ENCODE data around the gene SNX5. TPM values are rescaled to one million over a fixed set of nuclear protein-coding genes. Genes with fewer than 3 reads are reported as not detected.

The SNX5 gene
- total and polyA plus RNA-seq, 2 of the 13 experiments (the other 11 are each of a cell fraction or from before 2014, with no cell fraction given): 664 to 1,040 TPM

- TF ChIP-seq KIAA2018 (CRISPR knock-in tag; IDR thresholded peaks at IDR 0.05; ENCODE audit: borderline replicate concordance) (0 out of 2 replicates have a peak, but pooled peaks have one; percentile 61), ZNF431 (CRISPR knock-in tag; IDR thresholded peaks at IDR 0.05; ENCODE audit: borderline replicate concordance, low read depth) (no peak), ERF (CRISPR knock-in tag; IDR thresholded peaks at IDR 0.05) (0 out of 2 replicates have a peak, but pooled peaks have one; percentile 50), ZFY (CRISPR knock-in tag; IDR thresholded peaks at IDR 0.05) (no peak), SSRP1 (CRISPR knock-in tag; IDR thresholded peaks at IDR 0.05) (0 out of 2 replicates have a peak, but pooled peaks have one; percentile 51), ZNF747 (CRISPR knock-in tag; IDR thresholded peaks at IDR 0.05; ENCODE audit: borderline replicate concordance) (0 out of 2 replicates have a peak, but pooled peaks have one; percentile 67), ZNF563 (CRISPR knock-in tag; IDR thresholded peaks at IDR 0.05) (0 out of 2 replicates have a peak, but pooled peaks have one; percentile 39), ELF4 (CRISPR knock-in tag; IDR thresholded peaks at IDR 0.05; ENCODE audit: borderline replicate concordance) (0 out of 2 replicates have a peak, but pooled peaks have one; percentile 28), CAMTA2 (CRISPR knock-in tag; IDR thresholded peaks at IDR 0.05; ENCODE audit: borderline replicate concordance) (peak; percentile 81; the same call in 1 of the 2 replicates), SPEN (CRISPR knock-in tag; IDR thresholded peaks at IDR 0.05; ENCODE audit: low read depth) (0 out of 2 replicates have a peak, but pooled peaks have one; percentile 35), TCF7L2 (IDR thresholded peaks at IDR 0.05; ENCODE audit: low read depth, low read length) (no peak), GATAD2A (CRISPR knock-in tag; IDR thresholded peaks at IDR 0.05) (peak; percentile 76), NCOR1 (IDR thresholded peaks at IDR 0.05; ENCODE audit: borderline replicate concordance, low read length) (peak; percentile 14; the same call in 1 of the 2 replicates), ZNF850 (CRISPR knock-in tag; conservative IDR thresholded peaks at IDR 0.05) (0 out of 2 replicates have a peak, but pooled peaks have one; percentile 53), SMAD1 (CRISPR knock-in tag; IDR thresholded peaks at IDR 0.05; ENCODE audit: borderline replicate concordance, low read depth) (peak; percentile 54; the same call in 1 of the 2 replicates), ZNF619 (CRISPR knock-in tag; IDR thresholded peaks at IDR 0.05) (no peak), ZNF597 (CRISPR knock-in tag; IDR thresholded peaks at IDR 0.05) (no peak), ZNF644 (CRISPR knock-in tag; IDR thresholded peaks at IDR 0.05; ENCODE audit: low read depth) (peak; percentile 99), CEBPB (IDR thresholded peaks at IDR 0.05; ENCODE audit: borderline replicate concordance, low read depth, low read length) (peak; percentile 32; the same call in 1 of the 2 replicates)
- TF ChIP-seq, protein P1, sequence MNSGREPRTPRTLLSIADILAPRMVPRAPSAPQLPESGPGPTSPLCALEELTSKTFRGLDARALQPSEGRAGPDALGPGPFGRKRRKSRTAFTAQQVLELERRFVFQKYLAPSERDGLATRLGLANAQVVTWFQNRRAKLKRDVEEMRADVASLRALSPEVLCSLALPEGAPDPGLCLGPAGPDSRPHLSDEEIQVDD (CRISPR knock-in tag; IDR thresholded peaks at IDR 0.05; ENCODE audit: borderline replicate concordance): 0 out of 2 replicates have a peak, but pooled peaks have one; percentile 29
Measured at GRCh38 chr20:18004384-18005031, 35.9 kb upstream of the SNX5 start (continued).
